Measurements from ENCODE around the gene C19orf47.

DNA sequence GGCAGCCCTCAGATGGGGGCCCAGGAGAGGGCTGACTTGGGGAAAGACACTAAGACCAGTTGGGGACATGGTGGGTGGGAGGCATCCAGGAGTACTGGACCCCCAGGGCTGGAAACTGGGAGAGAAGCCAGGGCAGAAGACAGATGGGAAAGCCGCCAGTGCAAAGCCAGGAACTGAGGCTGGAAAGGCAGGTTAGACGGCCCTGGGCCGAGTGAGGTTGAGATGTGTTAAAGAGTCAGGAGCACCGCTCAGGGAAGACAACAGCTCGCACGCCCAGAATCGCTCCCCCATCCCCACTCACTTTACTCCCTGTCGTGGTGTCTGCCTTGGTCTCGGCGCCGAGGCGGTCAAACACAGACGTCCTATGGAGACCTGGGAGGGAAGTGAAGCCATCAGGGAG, 24.5 kb downstream of the C19orf47 start:
- TF ChIP-seq CTCF (conservative IDR thresholded peaks at IDR 0.05; ENCODE audit: low read length) = no peak
- no peak for TF ChIP-seq EZH2phosphoT487 (IDR thresholded peaks at IDR 0.05; ENCODE audit: borderline replicate concordance)

All from Loucy (cell line).